ENCODE measurements around the gene LRRC37A3. TPM values are rescaled to one million over a fixed set of nuclear protein-coding genes. Genes with fewer than 3 reads are reported as not detected.
"Not testable (repeated sequence)": the region's sequence is repeated elsewhere in the genome, so short reads cannot be mapped to it uniquely, and the experiment has no call there.

Gene LRRC37A3
- total and polyA plus RNA-seq, 5 donors: 2.0 to 11.2 (median 5.4) TPM

- 91% methylated on average over 4 of the region's 4 CpGs for WGBS
- H3K27me3 ChIP-seq (ENCODE audit: control insufficient read depth, insufficient read depth); H3K4me3 ChIP-seq (ENCODE audit: low read length); H3K27ac ChIP-seq (ENCODE audit: low read length); H3K9me3 ChIP-seq (ENCODE audit: control insufficient read depth, low read length); intact Hi-C loops (cut with DNase I); DNase-seq; H3K4me1 ChIP-seq (ENCODE audit: control insufficient read depth, insufficient read depth, low read length): not testable (repeated sequence)
- peak in 1 of 2 donors; percentile 38 for ATAC-seq
These were observed 7.2 kb upstream of the LRRC37A3 start for GRCh38 chr17:64926430-64926829.

- DNase-seq; H3K27me3 ChIP-seq (ENCODE audit: control insufficient read depth, insufficient read depth); H3K27ac ChIP-seq (ENCODE audit: low read length); H3K4me3 ChIP-seq (ENCODE audit: low read length); intact Hi-C loops (cut with DNase I); H3K9me3 ChIP-seq (ENCODE audit: control insufficient read depth, low read length); H3K4me1 ChIP-seq (ENCODE audit: control insufficient read depth, insufficient read depth, low read length); ATAC-seq: not testable (repeated sequence)
- WGBS: 74% methylated on average over 4 of the region's 4 CpGs
These were observed 6.0 kb upstream of the LRRC37A3 start for GRCh38 chr17:64925244-64925643.

GRCh38 chr17:64923051-64923568 lies 3.8 kb upstream of the LRRC37A3 start:
- intact Hi-C loops (cut with DNase I); H3K27ac ChIP-seq (ENCODE audit: low read length); H3K4me3 ChIP-seq (ENCODE audit: low read length); H3K9me3 ChIP-seq (ENCODE audit: control insufficient read depth, low read length); DNase-seq; ATAC-seq; H3K4me1 ChIP-seq (ENCODE audit: control insufficient read depth, insufficient read depth, low read length); H3K27me3 ChIP-seq (ENCODE audit: control insufficient read depth, insufficient read depth): not testable (repeated sequence)
- WGBS: 68% methylated on average over 6 of the region's 6 CpGs

GRCh38 chr17:64920419-64921172 lies 1.3 kb upstream of the LRRC37A3 start:
- intact Hi-C loops (cut with DNase I): no loop called here

GRCh38 chr17:64920026-64920418 lies 744 bp upstream of the LRRC37A3 start:
- Histone ChIP-seq H3K27ac (ENCODE audit: low read length) (no peak overlapping the region), H3K4me1 (ENCODE audit: control insufficient read depth, insufficient read depth, low read length) (no peaks in the 10 kb centered on the region), H3K9me3 (ENCODE audit: control insufficient read depth, low read length) (no peaks in the 10 kb centered on the region), H3K27me3 (ENCODE audit: control insufficient read depth, insufficient read depth) (no peaks in the 10 kb centered on the region), H3K4me3 (ENCODE audit: low read length) (peak overlapping the region; percentile 37)
- ATAC-seq: peak; percentile 3 to 50
- WGBS: 85% methylated on average over 9 of the region's 9 CpGs
- intact Hi-C loops (cut with DNase I): no loop called here
- DNase-seq: peak in 1 of 3 donors; percentile 26

More at GRCh38 chr17:64920419-64921172, 1.3 kb upstream of the LRRC37A3 start:
- no peaks in the 10 kb centered on the region for H3K27me3 ChIP-seq (ENCODE audit: control insufficient read depth, insufficient read depth)
- no peaks in the 10 kb centered on the region for H3K9me3 ChIP-seq (ENCODE audit: control insufficient read depth, low read length)
- DNase-seq (no peak), ATAC-seq (no peak)
- no peak overlapping the region for H3K27ac ChIP-seq (ENCODE audit: low read length)
- WGBS: 95% methylated on average over 12 of the region's 12 CpGs
- no peak overlapping the region for H3K4me3 ChIP-seq (ENCODE audit: low read length)
- no peaks in the 10 kb centered on the region for H3K4me1 ChIP-seq (ENCODE audit: control insufficient read depth, insufficient read depth, low read length)

GRCh38 chr17:64918842-64919288 lies 413 bp downstream of the LRRC37A3 start:
- peak; percentile 43 to 79 (median 70) for DNase-seq
- intact Hi-C loops (cut with DNase I); H3K27me3 ChIP-seq (ENCODE audit: control insufficient read depth, insufficient read depth); H3K4me1 ChIP-seq (ENCODE audit: control insufficient read depth, insufficient read depth, low read length); H3K9me3 ChIP-seq (ENCODE audit: control insufficient read depth, low read length): not testable (repeated sequence)
- Histone ChIP-seq H3K27ac (ENCODE audit: low read length) (peak overlapping the region; percentile 71), H3K4me3 (ENCODE audit: low read length) (peak overlapping the region; percentile 58)
- WGBS: under 1% methylated on average over 47 of the region's 47 CpGs
- peak in 1 of 2 donors; percentile 55 for ATAC-seq

- H3K9me3 ChIP-seq (ENCODE audit: control insufficient read depth, low read length); DNase-seq; H3K4me1 ChIP-seq (ENCODE audit: control insufficient read depth, insufficient read depth, low read length); intact Hi-C loops (cut with DNase I); H3K4me3 ChIP-seq (ENCODE audit: low read length); H3K27ac ChIP-seq (ENCODE audit: low read length); H3K27me3 ChIP-seq (ENCODE audit: control insufficient read depth, insufficient read depth); ATAC-seq: not testable (repeated sequence)
- 96% methylated on average over 13 of the region's 16 CpGs for WGBS
These were observed 1.7 kb downstream of the LRRC37A3 start for GRCh38 chr17:64917540-64917939.

GRCh38 chr17:64915244-64915643 lies 4.0 kb downstream of the LRRC37A3 start:
- DNase-seq; ATAC-seq; H3K27me3 ChIP-seq (ENCODE audit: control insufficient read depth, insufficient read depth); intact Hi-C loops (cut with DNase I); H3K4me3 ChIP-seq (ENCODE audit: low read length); H3K27ac ChIP-seq (ENCODE audit: low read length); H3K9me3 ChIP-seq (ENCODE audit: control insufficient read depth, low read length); H3K4me1 ChIP-seq (ENCODE audit: control insufficient read depth, insufficient read depth, low read length): not testable (repeated sequence)
- WGBS: 88% methylated on average over 1 of the region's 1 CpG

GRCh38 chr17:64910191-64910514 lies 9.1 kb downstream of the LRRC37A3 start:
- H3K4me1 ChIP-seq (ENCODE audit: control insufficient read depth, insufficient read depth, low read length); H3K27ac ChIP-seq (ENCODE audit: low read length); H3K27me3 ChIP-seq (ENCODE audit: control insufficient read depth, insufficient read depth); H3K9me3 ChIP-seq (ENCODE audit: control insufficient read depth, low read length); H3K4me3 ChIP-seq (ENCODE audit: low read length); ATAC-seq; DNase-seq; intact Hi-C loops (cut with DNase I): not testable (repeated sequence)
- 90% methylated on average over 1 of the region's 3 CpGs for WGBS

GRCh38 chr17:64909511-64910190 lies 9.6 kb downstream of the LRRC37A3 start:
- H3K27ac ChIP-seq (ENCODE audit: low read length); H3K27me3 ChIP-seq (ENCODE audit: control insufficient read depth, insufficient read depth); H3K9me3 ChIP-seq (ENCODE audit: control insufficient read depth, low read length); intact Hi-C loops (cut with DNase I); H3K4me1 ChIP-seq (ENCODE audit: control insufficient read depth, insufficient read depth, low read length); H3K4me3 ChIP-seq (ENCODE audit: low read length); DNase-seq: not testable (repeated sequence)
- peak in 1 of 2 donors; percentile 28 for ATAC-seq
- WGBS: 86% methylated on average over 6 of the region's 7 CpGs

- WGBS: 96% methylated on average over 2 of the region's 5 CpGs
- H3K4me1 ChIP-seq (ENCODE audit: control insufficient read depth, insufficient read depth, low read length); intact Hi-C loops (cut with DNase I); H3K4me3 ChIP-seq (ENCODE audit: low read length); DNase-seq; H3K9me3 ChIP-seq (ENCODE audit: control insufficient read depth, low read length); H3K27ac ChIP-seq (ENCODE audit: low read length); H3K27me3 ChIP-seq (ENCODE audit: control insufficient read depth, insufficient read depth): not testable (repeated sequence)
- peak in 1 of 2 donors; percentile 56 for ATAC-seq
These were observed 15.2 kb downstream of the LRRC37A3 start for GRCh38 chr17:64904069-64904468.
